ENCODE measurements around the gene CHST8.

- TF ChIP-seq NFRKB (IDR thresholded peaks at IDR 0.05), result no peak
- no peak for TF ChIP-seq FOXM1 (IDR thresholded peaks at IDR 0.05; ENCODE audit: borderline replicate concordance)
- TF ChIP-seq BHLHE40 (IDR thresholded peaks at IDR 0.05; ENCODE audit: borderline replicate concordance), result no peak
- TF ChIP-seq ZNF384 (IDR thresholded peaks at IDR 0.05), result no peak
- TF ChIP-seq L3MBTL2 (conservative IDR thresholded peaks at IDR 0.05), result no peak
- no peak for TF ChIP-seq LEF1 (IDR thresholded peaks at IDR 0.05; ENCODE audit: borderline replicate concordance)
- TF ChIP-seq SUZ12 (IDR thresholded peaks at IDR 0.05), result no peak
- no peak for TF ChIP-seq SP1 (IDR thresholded peaks at IDR 0.05)
- no peak for TF ChIP-seq ARNT (IDR thresholded peaks at IDR 0.05)
- no peak for TF ChIP-seq FOXK2 (IDR thresholded peaks at IDR 0.05)
- TF ChIP-seq FOXA1 (IDR thresholded peaks at IDR 0.05), result no peak
- no peak for TF ChIP-seq HDGF (IDR thresholded peaks at IDR 0.05; ENCODE audit: borderline replicate concordance)
Measured at GRCh38 chr19:33773704-33774624, 152.2 kb downstream of the CHST8 start.
